Measurements from ENCODE around the gene ANKS3.

Gene ANKS3, protein sequence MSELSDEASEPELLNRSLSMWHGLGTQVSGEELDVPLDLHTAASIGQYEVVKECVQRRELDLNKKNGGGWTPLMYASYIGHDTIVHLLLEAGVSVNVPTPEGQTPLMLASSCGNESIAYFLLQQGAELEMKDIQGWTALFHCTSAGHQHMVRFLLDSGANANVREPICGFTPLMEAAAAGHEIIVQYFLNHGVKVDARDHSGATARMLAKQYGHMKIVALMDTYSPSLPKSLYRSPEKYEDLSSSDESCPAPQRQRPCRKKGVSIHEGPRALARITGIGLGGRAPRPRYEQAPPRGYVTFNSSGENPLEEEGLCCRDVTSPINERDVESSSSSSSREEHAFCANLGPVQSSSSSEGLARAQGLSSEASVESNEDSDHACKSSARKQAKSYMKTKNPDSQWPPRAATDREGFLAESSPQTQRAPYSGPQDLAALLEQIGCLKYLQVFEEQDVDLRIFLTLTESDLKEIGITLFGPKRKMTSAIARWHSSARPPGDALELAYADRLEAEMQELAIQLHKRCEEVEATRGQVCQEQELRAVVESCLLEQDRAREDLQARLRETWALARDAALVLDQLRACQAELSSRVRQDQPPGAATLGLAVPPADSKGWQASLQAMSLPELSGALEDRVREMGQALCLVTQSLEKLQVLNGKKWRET

DNA sequence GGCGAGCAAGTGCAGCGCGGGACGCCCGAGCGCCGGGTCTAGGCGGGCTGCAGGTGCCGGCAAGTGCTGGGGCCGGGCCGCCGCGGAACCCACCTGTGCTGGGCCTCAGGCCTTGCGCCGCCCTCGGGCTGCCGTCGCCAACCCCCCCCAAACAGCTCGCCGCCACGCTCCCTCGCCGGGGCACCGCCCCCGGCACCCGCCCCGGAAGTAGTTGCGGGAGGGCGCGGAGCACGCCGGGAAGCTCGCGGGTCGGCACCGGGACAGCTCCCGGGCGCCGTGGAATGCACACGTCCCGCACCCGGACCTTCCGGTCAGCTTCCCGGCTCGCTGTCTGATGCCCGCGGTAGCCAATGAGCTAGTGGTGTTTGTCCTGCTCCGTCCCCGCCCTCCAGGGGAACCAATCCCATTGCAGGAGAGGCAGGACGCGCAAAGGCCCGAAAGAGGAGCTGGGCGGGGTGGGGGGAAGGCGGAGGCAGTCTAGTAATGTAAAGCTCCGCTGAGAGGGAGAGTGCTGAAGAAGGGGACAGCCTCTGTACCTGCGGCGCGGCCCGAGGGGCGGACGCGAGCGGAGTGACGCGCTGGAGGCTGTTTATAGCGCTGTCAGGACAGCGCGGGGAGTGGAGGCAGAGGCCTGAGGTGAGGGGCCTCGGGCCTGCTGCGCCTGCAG lies at the start of gene ANKS3, which contains the start of gene DNAAF8:
TSS of gene ANKS3 (minus strand) at position 209 of the 667 bp plus-strand sequence. CDS start 4,122 bp downstream, outside the sequence.
TSS of gene DNAAF8 (plus strand) at position 475 of the 667 bp plus-strand sequence. CDS start 1,978 bp downstream, outside the sequence.
- peak; percentile 92 for DNase-seq

DNA sequence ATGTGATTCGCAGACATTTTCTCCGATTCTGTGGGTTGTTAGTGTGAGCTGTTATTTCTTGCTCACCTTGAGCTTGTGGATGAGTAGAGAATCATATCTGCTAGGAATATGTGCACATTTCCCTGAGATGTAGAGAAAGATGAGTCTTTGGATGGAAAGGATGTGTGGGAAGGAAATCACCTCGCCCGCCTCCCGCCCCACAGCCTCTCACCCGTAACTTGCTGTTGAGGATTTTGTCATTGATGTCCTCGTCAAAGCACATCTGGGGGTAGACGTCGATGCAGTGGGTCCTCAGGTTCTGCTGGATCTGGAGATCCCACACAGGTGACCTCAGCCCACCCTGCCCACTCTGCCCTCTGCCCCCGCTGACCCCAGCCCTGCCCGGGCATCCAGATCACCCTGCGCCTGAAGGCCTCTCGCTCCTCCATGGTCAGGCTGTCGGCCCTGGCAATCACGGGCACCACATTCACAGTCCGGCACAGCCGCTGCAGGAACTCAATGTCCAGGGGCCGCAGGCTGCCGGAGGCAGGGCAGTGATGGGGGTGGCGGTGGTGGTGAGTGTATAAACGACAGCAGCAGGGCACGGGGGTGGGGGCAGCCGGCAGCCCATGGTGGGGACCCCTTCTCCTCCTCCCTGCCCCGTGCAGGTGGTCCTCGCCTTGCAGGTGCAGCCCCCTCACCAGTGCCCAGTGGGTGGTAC lies 49.3 kb upstream of the ANKS3 start:
- DNase-seq: no peak

GRCh38 chr16:4780235-4780634 lies 46.2 kb upstream of the ANKS3 start:
- peak; percentile 3 for DNase-seq

DNA sequence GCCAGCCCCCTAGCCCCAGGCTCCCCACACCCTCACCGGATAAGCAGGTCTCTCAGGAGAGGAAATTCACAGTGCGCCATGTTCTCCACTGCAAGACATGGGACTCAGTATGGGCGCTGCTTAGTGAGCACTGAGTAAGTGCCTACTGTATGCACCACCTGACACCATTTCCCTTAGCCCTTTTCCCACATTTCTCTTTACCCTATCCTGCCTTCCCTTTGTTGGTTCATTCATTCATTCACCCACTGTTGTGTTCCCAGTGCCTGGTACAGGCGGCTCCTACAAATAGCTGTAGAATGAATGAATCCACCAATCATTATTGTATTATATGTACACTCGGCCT lies 44.0 kb upstream of the ANKS3 start:
- DNase-seq: no peak

GRCh38 chr16:4777339-4778049 lies 43.4 kb upstream of the ANKS3 start:
- DNase-seq: no peak

DNA sequence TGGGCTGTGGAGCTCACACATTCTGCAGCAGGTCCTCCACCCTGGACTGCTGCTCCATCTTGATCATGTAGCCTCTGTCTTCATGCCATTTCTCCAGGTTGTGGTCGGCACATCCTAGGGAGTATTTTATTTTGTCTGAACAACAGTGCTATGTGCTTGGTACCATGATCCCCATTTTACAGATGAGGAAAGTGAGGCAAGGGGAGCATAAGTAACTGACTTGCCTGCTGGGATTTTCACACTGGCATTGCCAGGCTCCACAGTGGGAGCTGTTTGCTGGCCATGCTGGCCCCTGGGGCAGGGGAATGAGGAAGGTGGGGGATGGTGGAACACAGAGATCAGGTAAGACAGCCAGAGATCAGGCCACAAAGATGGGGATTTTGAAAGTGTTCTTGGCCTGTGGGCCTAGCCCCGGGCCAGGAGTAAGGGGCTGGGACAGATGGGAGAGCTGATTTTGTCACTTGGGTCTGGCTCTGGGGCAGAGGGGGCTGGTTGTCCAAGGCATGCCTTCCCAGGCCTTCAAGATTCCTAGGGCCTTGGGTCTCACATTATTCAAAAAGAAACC lies 42.2 kb upstream of the ANKS3 start:
- DNase-seq: no peak

DNA sequence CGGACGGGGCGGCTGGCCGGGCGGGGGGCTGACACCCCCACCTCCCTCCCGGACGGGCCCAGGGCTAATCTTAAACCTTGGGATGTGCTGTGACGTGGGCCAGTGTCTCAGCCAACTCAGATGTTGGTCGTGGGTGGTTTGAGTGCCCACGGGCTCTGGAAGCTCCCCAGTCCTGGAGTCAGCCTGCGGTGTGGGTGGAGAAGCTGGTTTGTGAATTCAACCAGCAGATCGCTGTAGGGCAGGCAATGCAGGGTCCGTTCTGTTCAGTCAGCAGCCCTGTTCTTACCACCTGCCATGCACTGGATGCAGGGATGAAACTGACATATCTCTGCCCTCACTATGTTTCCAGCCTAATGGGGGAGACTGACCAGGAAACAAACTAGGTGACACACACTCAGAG lies 40.9 kb upstream of the ANKS3 start:
- DNase-seq: no peak

- no peak for DNase-seq
These were observed 38.3 kb upstream of the ANKS3 start for GRCh38 chr16:4772351-4772750.

DNA sequence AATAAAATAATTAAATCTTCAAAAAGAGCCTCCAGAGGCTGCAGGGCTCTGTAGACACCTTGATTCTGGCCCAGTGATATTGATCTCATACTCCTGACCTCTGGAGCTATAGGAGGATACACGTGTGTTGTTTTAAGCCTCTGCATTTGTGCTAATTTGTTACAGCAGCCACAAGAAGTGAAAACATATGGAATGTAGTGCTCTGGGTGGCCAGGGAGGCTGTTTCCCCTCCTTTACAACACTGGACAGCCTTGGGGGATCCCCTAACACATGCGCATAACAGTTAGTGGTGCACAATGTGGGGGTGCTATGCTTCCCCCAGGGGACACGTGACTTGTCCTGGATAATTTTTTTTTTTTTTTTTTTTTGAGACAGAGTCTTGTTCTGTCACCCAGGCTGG lies 37.6 kb upstream of the ANKS3 start:
- no peak for DNase-seq

DNA sequence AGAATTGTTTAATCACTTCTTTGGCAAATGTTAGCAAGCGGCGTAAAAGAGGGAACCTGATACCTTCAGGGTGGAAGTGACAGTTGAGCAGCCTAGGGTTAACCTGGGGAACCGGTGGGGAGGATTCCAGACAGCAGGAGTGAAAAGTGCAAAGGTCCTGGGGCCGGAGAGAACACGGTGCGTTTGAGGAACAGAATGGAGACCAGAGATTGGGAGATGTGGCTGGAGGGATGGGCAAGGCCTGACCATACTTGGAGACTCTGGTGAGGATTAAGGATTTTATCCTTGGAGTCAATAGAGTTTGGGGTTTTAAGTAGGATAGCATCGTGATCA lies 35.2 kb upstream of the ANKS3 start:
- no peak for DNase-seq

DNA sequence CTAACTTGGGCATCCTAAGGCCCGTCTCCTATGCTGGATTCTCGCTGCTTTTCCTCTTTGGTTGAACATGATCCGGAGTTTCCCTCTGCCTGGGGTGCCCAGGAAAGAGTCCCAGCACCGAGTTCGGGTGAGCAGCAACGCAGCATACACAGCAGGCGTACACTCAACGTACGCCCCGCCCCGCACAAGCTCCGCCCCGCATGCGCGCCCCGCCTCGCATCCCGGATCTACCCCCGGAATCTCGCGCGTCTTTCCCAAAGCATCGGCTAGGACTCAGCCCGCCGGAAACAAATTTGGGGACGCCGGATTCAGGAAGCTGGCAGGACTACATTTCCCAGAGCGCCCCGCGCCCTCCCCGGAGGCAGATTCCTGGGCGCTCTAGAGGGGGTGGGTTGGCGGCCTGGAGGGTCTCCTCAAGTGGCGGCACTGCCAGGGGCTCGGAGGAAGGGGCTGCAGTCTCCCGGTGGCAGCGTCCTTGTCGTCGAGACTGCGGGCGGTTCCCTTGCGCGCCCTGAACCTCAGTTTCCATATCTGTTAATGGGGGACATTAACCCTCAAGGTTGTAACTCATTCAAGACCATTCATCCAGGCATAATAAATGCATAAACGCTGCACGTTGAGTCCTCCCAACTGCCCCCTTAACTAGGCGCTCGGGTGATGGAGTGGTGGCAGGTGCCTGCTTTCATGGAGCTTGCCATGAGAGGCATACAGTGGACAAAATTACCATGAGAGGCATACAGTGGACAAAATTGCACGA lies 34.7 kb upstream of the ANKS3 start:
- peak; percentile 92 for DNase-seq

- no peak for DNase-seq
These were observed 33.9 kb upstream of the ANKS3 start for GRCh38 chr16:4767872-4768548.

DNA sequence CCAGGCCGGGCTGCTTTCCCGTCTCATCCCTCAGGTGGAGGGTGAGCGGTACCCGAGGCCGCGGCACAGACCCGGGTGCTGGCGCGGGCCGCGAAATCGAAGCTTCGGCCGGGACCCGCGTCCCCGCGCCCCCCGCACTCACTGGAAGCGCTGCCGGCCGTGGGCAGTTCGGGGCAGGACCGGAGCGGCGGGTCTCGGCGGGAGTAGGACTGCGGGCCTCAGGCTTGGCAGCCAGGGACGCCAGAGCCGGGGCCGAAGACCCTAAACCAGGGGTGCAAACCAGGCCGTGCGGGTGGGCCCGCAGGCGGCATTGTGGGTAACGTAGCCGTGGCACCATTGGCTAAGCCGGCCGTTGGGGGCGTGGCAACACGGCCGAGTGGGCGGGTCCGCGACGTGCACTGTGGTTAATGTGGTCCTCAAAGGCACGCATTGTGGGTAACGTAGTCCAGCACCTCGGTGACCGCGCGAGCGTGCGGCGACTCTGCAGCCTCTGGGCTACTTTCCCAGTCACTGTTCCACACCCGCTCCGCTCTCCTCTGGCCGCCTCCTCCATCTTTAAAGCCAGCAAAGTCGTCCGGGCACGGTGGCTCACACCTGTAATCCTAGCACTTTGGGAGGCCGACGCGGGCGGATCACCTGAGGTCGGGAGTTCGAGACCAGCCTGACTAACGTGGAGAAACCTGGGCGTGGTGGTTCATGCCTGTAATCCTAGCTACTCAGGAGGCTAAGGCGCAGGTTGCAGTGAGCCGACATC lies 33.0 kb upstream of the ANKS3 start, which contains the start of gene ZNF500:
TSS of gene ZNF500 (minus strand) at position 288 of the 754 bp plus-strand sequence. CDS start 1,184 bp downstream, outside the sequence.
- peak; percentile 89 for DNase-seq

DNA sequence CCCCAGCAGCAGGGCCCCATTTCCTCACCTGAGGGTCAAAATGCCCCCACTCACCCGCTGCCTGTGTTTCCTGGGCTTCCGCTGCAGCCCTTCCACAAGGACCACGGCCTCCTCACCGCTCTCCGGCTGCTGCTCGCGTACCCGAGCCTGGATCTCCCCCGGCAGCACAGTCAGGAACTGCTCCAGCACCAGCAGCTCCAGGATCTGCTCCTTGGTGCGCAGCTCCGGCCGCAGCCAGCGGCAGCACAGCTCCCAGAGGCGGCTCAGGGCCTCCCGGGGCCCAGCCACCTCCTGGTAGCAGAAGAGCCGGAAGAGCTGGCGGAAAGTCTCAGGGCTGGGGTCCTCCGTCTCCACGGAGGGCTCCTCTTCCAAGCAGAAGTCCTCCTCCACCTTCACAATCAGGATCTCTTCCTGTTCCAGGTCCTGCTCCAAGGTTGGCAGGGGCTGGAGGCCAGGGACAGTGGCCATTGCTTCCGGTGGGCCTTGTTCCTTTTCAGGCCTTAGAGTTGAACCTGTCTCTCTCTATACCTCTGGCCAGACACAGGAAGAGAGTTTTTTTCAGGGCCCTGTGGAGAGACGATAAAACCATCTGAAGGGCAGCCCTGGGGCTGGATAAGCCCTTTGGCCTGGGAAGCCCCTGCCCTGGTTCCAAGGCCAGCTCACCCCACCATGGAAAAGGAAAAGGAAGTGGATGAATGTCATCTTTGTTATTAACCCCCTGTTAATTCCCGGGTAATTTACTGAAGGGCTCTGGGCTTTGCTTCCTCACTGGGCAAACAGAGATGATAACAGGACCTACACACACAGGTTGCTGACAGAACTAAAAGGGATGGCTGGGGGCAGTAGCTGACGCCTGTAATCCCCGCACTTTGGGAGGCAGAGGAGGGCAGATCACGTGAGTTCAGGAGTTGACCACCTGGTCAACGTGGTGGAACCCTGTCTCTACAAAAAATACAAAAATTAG lies 31.7 kb upstream of the ANKS3 start:
- no peak for DNase-seq

- DNase-seq: no peak
These were observed 29.7 kb upstream of the ANKS3 start for GRCh38 chr16:4763791-4764190.

- no peak for DNase-seq
These were observed 28.1 kb upstream of the ANKS3 start for GRCh38 chr16:4762205-4762604.

- no peak for DNase-seq
These were observed 26.3 kb upstream of the ANKS3 start for GRCh38 chr16:4760221-4760910.

- no peak for DNase-seq
These were observed 21.6 kb upstream of the ANKS3 start for GRCh38 chr16:4755687-4756086.
